CD4-positive, alpha-beta memory T cell (primary cell): ENCODE data around the gene ZNF622. TPM values are rescaled to one million over a fixed set of nuclear protein-coding genes. Genes with fewer than 3 reads are reported as not detected.

ENCODE experiments used
- CTCF ChIA-PET: fragments of 350-600 bp; sonication (Branson Sonifier 250); formaldehyde crosslinking; loops from one replicate; lab custom pipeline; 2021; ENCODE audit warnings: inconsistent platforms; ENCODE audit not compliant: partially characterized antibody; lab: Charles Lee
- POLR2A ChIA-PET: fragments of 350-600 bp; sonication (Branson Sonifier 250); formaldehyde crosslinking; loops from one replicate; lab custom pipeline; 2021; ENCODE audit not compliant: partially characterized antibody; lab: Charles Lee
- DNase-seq, 5 donors: peaks; one replicate each; pipeline versions ENCODE4 v3.0.0 to v3.0.0-alpha.2; 2020 to 2022; ENCODE audit warnings: mixed read lengths in 1 of 5
- H3K27ac ChIP-seq: one replicate; pipeline ENCODE4 v1.7.0; 2013; ENCODE audit warnings: low read depth, low read length
- H3K27me3 ChIP-seq: 2 replicates; pipeline ENCODE4 v1.7.0; 2013; ENCODE audit warnings: mild to moderate bottlenecking, low read length, moderate library complexity; ENCODE audit not compliant: insufficient read depth
- H3K36me3 ChIP-seq: 2 replicates; pipeline ENCODE4 v1.7.0; 2013; ENCODE audit warnings: mild to moderate bottlenecking, low read length, moderate library complexity; ENCODE audit not compliant: insufficient read depth
- H3K4me1 ChIP-seq: 2 replicates; pipeline ENCODE4 v1.7.0; 2013; ENCODE audit warnings: mild to moderate bottlenecking, low read length, moderate library complexity; ENCODE audit not compliant: insufficient read depth
- H3K4me3 ChIP-seq, 2 donors: one replicate each; pipeline ENCODE4 v1.7.0; 2013; ENCODE audit warnings: low read length in 2 of 2, mild to moderate bottlenecking in 1 of 2
- H3K9me3 ChIP-seq, 2 donors: one replicate each; pipeline ENCODE4 v1.7.0; 2013; ENCODE audit warnings: low read length in 2 of 2, control low read depth in 1 of 2; ENCODE audit not compliant: control insufficient read depth in 1 of 2
- H3K27ac Mint-ChIP-seq, 7 donors: one replicate each; pipeline ENCODE4 v1.8.0; 2020 to 2021; ENCODE audit warnings: mixed read lengths in 7 of 7, mild to moderate bottlenecking in 6 of 7, inconsistent platforms in 3 of 7, moderate library complexity in 3 of 7
- H3K27me3 Mint-ChIP-seq, 2 donors: one replicate each; pipeline ENCODE4 v1.8.0; 2020 to 2021; ENCODE audit warnings: mixed read lengths in 2 of 2
- H3K36me3 Mint-ChIP-seq, 2 donors: one replicate each; pipeline ENCODE4 v1.8.0; 2020 to 2021; ENCODE audit warnings: mixed read lengths in 2 of 2, inconsistent platforms in 1 of 2, mild to moderate bottlenecking in 1 of 2
- H3K4me1 Mint-ChIP-seq, 4 donors: one replicate each; pipeline ENCODE4 v1.8.0; 2020 to 2021; ENCODE audit warnings: mixed read lengths in 4 of 4, mild to moderate bottlenecking in 1 of 4
- H3K4me3 Mint-ChIP-seq, 8 donors: one replicate each; pipeline ENCODE4 v1.8.0; 2020 to 2021; ENCODE audit warnings: mixed read lengths in 8 of 8, mild to moderate bottlenecking in 7 of 8, moderate library complexity in 6 of 8, inconsistent platforms in 3 of 8
- H3K9me3 Mint-ChIP-seq, 8 donors: one replicate each; pipeline ENCODE4 v1.8.0; 2020 to 2021; ENCODE audit warnings: mixed read lengths in 8 of 8, mild to moderate bottlenecking in 5 of 8, inconsistent platforms in 3 of 8, moderate library complexity in 1 of 8
- intact Hi-C: fragments of 100-400 bp; cut with micrococcal nuclease; formaldehyde crosslinking; loops from one replicate; pipeline ENCODE4 v1.15.1; 2023
- polyA plus RNA-seq, 2 donors: library from polyadenylated mRNA; unstranded; fragments of 300-500 nt; fragmentation: Illumina TruSeq; gene quantifications; one replicate each; pipeline ENCODE4 v1.2.3, GENCODE V29; 2021
- total RNA-seq, 2 experiments: library from RNA; stranded (reverse); gene quantifications; one replicate each; pipeline ENCODE4 v1.2.3, GENCODE V29; 2021

Gene ZNF622
- total and polyA plus RNA-seq, 4 experiments from 2014 or later: 32.2 to 71.8 (median 45.9) TPM

GRCh38 chr5:16489322-16489791 is 23.8 kb upstream of the ZNF622 start:
- no peaks in the 10 kb centered on the region for H3K27me3 Mint-ChIP-seq
- peaks cover 7 to 55% (median 14%) of the 10 kb centered on the region in 4 donors for H3K4me1 Mint-ChIP-seq
- Histone ChIP-seq H3K4me1 (no peaks in the 10 kb centered on the region), H3K27me3 (no peaks in the 10 kb centered on the region), H3K36me3 (no peaks in the 10 kb centered on the region), H3K4me3 (no peak overlapping the region), H3K9me3 (no peaks in the 10 kb centered on the region), H3K27ac (no peak overlapping the region)
- peaks cover 0 to 3% of the 10 kb centered on the region in 2 donors for H3K36me3 Mint-ChIP-seq
- no peak overlapping the region for H3K4me3 Mint-ChIP-seq
- peaks cover 0 to 3% (median 0%) of the 10 kb centered on the region in 8 donors for H3K9me3 Mint-ChIP-seq
- peak overlapping the region in 1 of 7 donors; percentile 30 for H3K27ac Mint-ChIP-seq
- ChIA-PET POLR2A (no interaction called here), CTCF (interaction anchor here (0.7 to 2.2 kb wide), 8 partner anchors 12 to 700 kb away, joined by 3 to 15 read pairs (median 3); no protein-coding TSS in a partner anchor)
- intact Hi-C loops: loop anchor here (5.0 kb wide), 1 partner anchor 698 kb away; no protein-coding TSS in a partner anchor
- peak in 1 of 5 donors; percentile 23 for DNase-seq

GRCh38 chr5:16487456-16487855 is 21.9 kb upstream of the ZNF622 start:
- H3K9me3 Mint-ChIP-seq: no peaks in the 10 kb centered on the region
- Histone ChIP-seq H3K27me3 (no peaks in the 10 kb centered on the region), H3K9me3 (no peaks in the 10 kb centered on the region), H3K4me3 (no peak overlapping the region), H3K36me3 (no peaks in the 10 kb centered on the region), H3K4me1 (no peaks in the 10 kb centered on the region), H3K27ac (no peak overlapping the region)
- POLR2A ChIA-PET: no interaction called here
- no peaks in the 10 kb centered on the region for H3K27me3 Mint-ChIP-seq
- intact Hi-C loops: loop anchor here (5.0 kb wide), 1 partner anchor 700 kb away; no protein-coding TSS in a partner anchor
- H3K27ac Mint-ChIP-seq: peak overlapping the region in 3 of 7 donors; percentile 8 to 87 (median 25)
- H3K4me1 Mint-ChIP-seq: peaks cover 4 to 48% (median 14%) of the 10 kb centered on the region in 4 donors
- H3K4me3 Mint-ChIP-seq: no peak overlapping the region
- CTCF ChIA-PET: interaction anchor here (0.7 to 1.2 kb wide), 3 partner anchors 11 to 179 kb away, joined by 3 to 5 read pairs (median 3); no protein-coding TSS in a partner anchor
- DNase-seq: no peak
- no peaks in the 10 kb centered on the region for H3K36me3 Mint-ChIP-seq

GRCh38 chr5:16486711-16487111 is 21.1 kb upstream of the ZNF622 start:
- Histone ChIP-seq H3K27me3 (no peaks in the 10 kb centered on the region), H3K27ac (no peak overlapping the region), H3K9me3 (no peaks in the 10 kb centered on the region), H3K36me3 (no peaks in the 10 kb centered on the region), H3K4me1 (no peaks in the 10 kb centered on the region), H3K4me3 (no peak overlapping the region)
- Mint-ChIP-seq H3K27ac (no peak overlapping the region), H3K9me3 (no peaks in the 10 kb centered on the region), H3K4me1 (peaks cover 4 to 42% (median 12%) of the 10 kb centered on the region in 4 donors), H3K27me3 (no peaks in the 10 kb centered on the region), H3K4me3 (no peak overlapping the region), H3K36me3 (no peaks in the 10 kb centered on the region)
- POLR2A ChIA-PET: no interaction called here
- CTCF ChIA-PET: no interaction called here
- intact Hi-C loops: loop anchor here (5.0 kb wide), 1 partner anchor 701 kb away; no protein-coding TSS in a partner anchor
- no peak for DNase-seq

- no peaks in the 10 kb centered on the region for H3K9me3 ChIP-seq
- intact Hi-C loops: loop anchor here (5.0 kb wide), 1 partner anchor 702 kb away; no protein-coding TSS in a partner anchor
- DNase-seq: no peak
- no peaks in the 10 kb centered on the region for H3K9me3 Mint-ChIP-seq
- no peaks in the 10 kb centered on the region for H3K36me3 ChIP-seq
- no peaks in the 10 kb centered on the region for H3K27me3 ChIP-seq
- H3K27ac ChIP-seq: no peak overlapping the region
- H3K4me1 ChIP-seq: no peaks in the 10 kb centered on the region
- no peaks in the 10 kb centered on the region for H3K27me3 Mint-ChIP-seq
- H3K4me3 Mint-ChIP-seq: no peak overlapping the region
- no peak overlapping the region for H3K4me3 ChIP-seq
- peaks cover 0 to 4% of the 10 kb centered on the region in 2 donors for H3K36me3 Mint-ChIP-seq
- CTCF ChIA-PET: interaction anchor here (1.1 kb wide), 1 partner anchor 28 kb away, joined by 3 read pairs; no protein-coding TSS in a partner anchor
- no peak overlapping the region for H3K27ac Mint-ChIP-seq
- peaks cover 4 to 37% (median 10%) of the 10 kb centered on the region in 4 donors for H3K4me1 Mint-ChIP-seq
- POLR2A ChIA-PET: no interaction called here
These were observed 20.1 kb upstream of the ZNF622 start for GRCh38 chr5:16485656-16486055.

- DNase-seq: no peak
- ChIA-PET CTCF (interaction anchor here (1.1 to 2.3 kb wide), 4 partner anchors 11 to 28 kb away, joined by 3 to 11 read pairs (median 6); no protein-coding TSS in a partner anchor), POLR2A (no interaction called here)
- Histone ChIP-seq H3K36me3 (no peaks in the 10 kb centered on the region), H3K27me3 (no peaks in the 10 kb centered on the region), H3K4me3 (no peak overlapping the region), H3K4me1 (no peaks in the 10 kb centered on the region), H3K27ac (no peak overlapping the region), H3K9me3 (no peaks in the 10 kb centered on the region)
- peak overlapping the region in 3 of 7 donors; percentile 8 to 60 (median 37) for H3K27ac Mint-ChIP-seq
- H3K9me3 Mint-ChIP-seq: no peaks in the 10 kb centered on the region
- no peaks in the 10 kb centered on the region for H3K27me3 Mint-ChIP-seq
- intact Hi-C loops: no loop called here
- H3K36me3 Mint-ChIP-seq: peaks cover 0 to 11% of the 10 kb centered on the region in 2 donors
- peaks cover 0 to 28% (median 10%) of the 10 kb centered on the region in 4 donors for H3K4me1 Mint-ChIP-seq
- no peak overlapping the region for H3K4me3 Mint-ChIP-seq
These were observed 18.5 kb upstream of the ZNF622 start for GRCh38 chr5:16484081-16484480.

GRCh38 chr5:16483361-16483760 is 17.8 kb upstream of the ZNF622 start:
- H3K9me3 Mint-ChIP-seq: no peaks in the 10 kb centered on the region
- ChIA-PET CTCF (interaction anchor here (0.5 to 2.3 kb wide), 4 partner anchors 18 to 1476 kb away, joined by 3 to 11 read pairs (median 6); no protein-coding TSS in a partner anchor), POLR2A (no interaction called here)
- Histone ChIP-seq H3K9me3 (no peaks in the 10 kb centered on the region), H3K4me1 (no peaks in the 10 kb centered on the region), H3K27ac (no peak overlapping the region), H3K27me3 (no peaks in the 10 kb centered on the region), H3K36me3 (no peaks in the 10 kb centered on the region), H3K4me3 (no peak overlapping the region)
- peaks cover 0 to 11% of the 10 kb centered on the region in 2 donors for H3K36me3 Mint-ChIP-seq
- H3K4me3 Mint-ChIP-seq: no peak overlapping the region
- no peaks in the 10 kb centered on the region for H3K27me3 Mint-ChIP-seq
- H3K27ac Mint-ChIP-seq: peak overlapping the region in 2 of 7 donors; percentile 9 to 64
- intact Hi-C loops: no loop called here
- DNase-seq: no peak
- peaks cover 0 to 27% (median 10%) of the 10 kb centered on the region in 4 donors for H3K4me1 Mint-ChIP-seq

GRCh38 chr5:16482891-16483290 is 17.3 kb upstream of the ZNF622 start:
- Mint-ChIP-seq H3K27ac (no peak overlapping the region), H3K36me3 (peaks cover 2 to 11% of the 10 kb centered on the region in 2 donors), H3K4me3 (no peak overlapping the region), H3K9me3 (no peaks in the 10 kb centered on the region), H3K27me3 (no peaks in the 10 kb centered on the region), H3K4me1 (peaks cover 0 to 23% (median 8%) of the 10 kb centered on the region in 4 donors)
- ChIA-PET CTCF (interaction anchor here (1.1 to 2.3 kb wide), 3 partner anchors 19 to 27 kb away, joined by 3 to 11 read pairs (median 9); no protein-coding TSS in a partner anchor), POLR2A (no interaction called here)
- no peak overlapping the region for H3K4me3 ChIP-seq
- H3K27me3 ChIP-seq: no peaks in the 10 kb centered on the region
- no peaks in the 10 kb centered on the region for H3K9me3 ChIP-seq
- H3K27ac ChIP-seq: no peak overlapping the region
- intact Hi-C loops: no loop called here
- no peaks in the 10 kb centered on the region for H3K36me3 ChIP-seq
- H3K4me1 ChIP-seq: no peaks in the 10 kb centered on the region
- DNase-seq: no peak
